ENCODE data around the gene CSTPP1.

DNA sequence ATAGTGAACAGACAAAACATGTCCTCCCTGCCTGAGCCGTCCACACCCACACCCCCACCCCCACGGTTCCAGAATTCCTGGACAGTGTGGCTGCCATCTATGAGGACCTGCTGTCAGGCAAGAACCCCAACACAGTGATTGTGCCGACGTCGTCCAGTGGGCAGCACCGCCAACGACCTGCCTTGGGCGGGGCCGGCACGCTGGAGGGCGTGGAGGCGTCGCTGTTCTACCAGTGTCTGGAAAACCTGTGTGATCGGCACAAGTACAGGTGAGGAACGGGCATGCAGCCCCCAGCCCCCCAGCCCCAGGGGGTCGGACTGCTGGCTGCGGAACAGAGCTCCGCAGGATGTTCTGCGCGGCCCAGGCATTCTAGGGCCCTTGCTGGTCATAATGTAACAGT, 220.4 kb downstream of the CSTPP1 start:
- no peak for TF ChIP-seq EP300 (IDR thresholded peaks at IDR 0.05)
- TF ChIP-seq, protein P1, sequence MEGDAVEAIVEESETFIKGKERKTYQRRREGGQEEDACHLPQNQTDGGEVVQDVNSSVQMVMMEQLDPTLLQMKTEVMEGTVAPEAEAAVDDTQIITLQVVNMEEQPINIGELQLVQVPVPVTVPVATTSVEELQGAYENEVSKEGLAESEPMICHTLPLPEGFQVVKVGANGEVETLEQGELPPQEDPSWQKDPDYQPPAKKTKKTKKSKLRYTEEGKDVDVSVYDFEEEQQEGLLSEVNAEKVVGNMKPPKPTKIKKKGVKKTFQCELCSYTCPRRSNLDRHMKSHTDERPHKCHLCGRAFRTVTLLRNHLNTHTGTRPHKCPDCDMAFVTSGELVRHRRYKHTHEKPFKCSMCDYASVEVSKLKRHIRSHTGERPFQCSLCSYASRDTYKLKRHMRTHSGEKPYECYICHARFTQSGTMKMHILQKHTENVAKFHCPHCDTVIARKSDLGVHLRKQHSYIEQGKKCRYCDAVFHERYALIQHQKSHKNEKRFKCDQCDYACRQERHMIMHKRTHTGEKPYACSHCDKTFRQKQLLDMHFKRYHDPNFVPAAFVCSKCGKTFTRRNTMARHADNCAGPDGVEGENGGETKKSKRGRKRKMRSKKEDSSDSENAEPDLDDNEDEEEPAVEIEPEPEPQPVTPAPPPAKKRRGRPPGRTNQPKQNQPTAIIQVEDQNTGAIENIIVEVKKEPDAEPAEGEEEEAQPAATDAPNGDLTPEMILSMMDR (IDR thresholded peaks at IDR 0.05) = no peak
- TF ChIP-seq POLR2A (IDR thresholded peaks at IDR 0.05) = no peak

Data from tibial nerve (tissue), 4 donors.